Large intestine (tissue), 3 donors: ENCODE data around the gene MPG. TPM values are rescaled to one million over a fixed set of nuclear protein-coding genes. Genes with fewer than 3 reads are reported as not detected.

Experiments
- DNase-seq, 2 donors: peaks; one replicate each; pipeline versions ENCODE4 v3.0.0 to v3.0.0-alpha.2; 2013
- H3K27ac ChIP-seq: one replicate; pipeline ENCODE4 v1.5.1; 2013; ENCODE audit warnings: low read length
- H3K27me3 ChIP-seq: 2 replicates; pipeline ENCODE4 v1.6.1; 2013; ENCODE audit warnings: low read length; ENCODE audit not compliant: control insufficient read depth, insufficient read depth
- H3K36me3 ChIP-seq: 2 replicates; pipeline ENCODE4 v1.6.1; 2013; ENCODE audit warnings: low read length; ENCODE audit not compliant: control insufficient read depth, insufficient read depth
- H3K4me1 ChIP-seq: one replicate; pipeline ENCODE4 v1.6.1; 2013; ENCODE audit warnings: low read length; ENCODE audit not compliant: control insufficient read depth, insufficient read depth
- H3K4me3 ChIP-seq: one replicate; pipeline ENCODE4 v1.5.1; 2013; ENCODE audit warnings: low read length
- H3K9me3 ChIP-seq: one replicate; pipeline ENCODE4 v1.6.1; 2013; ENCODE audit warnings: mild to moderate bottlenecking, low read depth, low read length, moderate library complexity; ENCODE audit not compliant: control insufficient read depth
- WGBS: methylation state at CpG from one replicate; pipeline ENCODE4 v1.1.5; 2013; ENCODE audit warnings: low lambda C conversion rate; ENCODE audit not compliant: insufficient coverage; 5-methylcytosine and 5-hydroxymethylcytosine counted together
- polyA plus RNA-seq: library from polyadenylated mRNA; unstranded; fragments of 120-200 nt; gene quantifications from one replicate; pipeline ENCODE4 v1.2.1, GENCODE V29; 2013

Gene MPG
- polyA plus RNA-seq, 1 donor = 31.2 TPM

DNA sequence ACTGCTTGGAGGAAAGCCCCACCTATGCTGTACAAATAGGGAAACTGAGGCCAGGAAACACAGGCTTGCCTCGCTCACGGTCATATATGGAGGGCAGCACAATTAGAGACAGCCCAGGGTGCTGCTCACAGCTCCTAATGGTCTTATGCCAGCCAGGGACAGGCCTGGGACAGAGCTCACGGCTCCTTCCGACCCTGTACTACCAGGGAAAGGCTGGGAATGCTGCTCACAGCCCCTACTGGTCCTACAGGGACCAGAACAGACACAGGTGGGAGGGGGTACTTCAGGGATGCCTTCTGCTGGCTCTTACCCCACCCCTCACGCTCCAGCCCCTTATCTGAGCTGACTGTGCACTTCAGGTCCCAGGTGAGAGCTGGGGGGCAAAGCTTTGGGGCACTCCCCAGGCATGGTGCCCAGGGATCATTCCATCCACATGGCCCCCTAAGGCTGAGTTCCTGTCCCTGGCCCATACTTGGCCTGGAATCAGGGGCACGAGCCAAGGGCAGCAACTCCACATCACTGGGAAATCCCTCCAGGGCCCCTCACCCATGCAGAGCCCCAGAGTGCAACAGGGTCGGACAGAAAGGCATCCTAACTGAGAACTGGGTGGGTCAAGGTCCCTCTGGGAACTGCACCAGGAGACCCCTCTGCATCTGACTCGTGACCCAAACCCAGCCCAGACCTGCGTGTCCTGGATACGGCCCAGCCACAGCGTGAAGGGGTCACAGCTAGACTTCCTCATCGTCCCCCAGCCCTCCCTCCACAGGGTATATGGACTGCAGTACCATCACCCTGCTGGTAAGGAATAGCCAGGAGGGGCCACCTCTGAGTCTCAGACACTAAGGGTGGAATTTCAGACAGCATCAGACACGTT, 11.5 kb upstream of the MPG start:
- Histone ChIP-seq H3K27ac (no peak overlapping the region), H3K4me1 (peaks cover 8% of the 10 kb centered on the region), H3K4me3 (no peak overlapping the region), H3K9me3 (no peaks in the 10 kb centered on the region), H3K27me3 (no peaks in the 10 kb centered on the region), H3K36me3 (peaks cover 24% of the 10 kb centered on the region)
- no peak for DNase-seq
- WGBS = no CpG with 5 or more reads among the region's 13 CpGs

DNA sequence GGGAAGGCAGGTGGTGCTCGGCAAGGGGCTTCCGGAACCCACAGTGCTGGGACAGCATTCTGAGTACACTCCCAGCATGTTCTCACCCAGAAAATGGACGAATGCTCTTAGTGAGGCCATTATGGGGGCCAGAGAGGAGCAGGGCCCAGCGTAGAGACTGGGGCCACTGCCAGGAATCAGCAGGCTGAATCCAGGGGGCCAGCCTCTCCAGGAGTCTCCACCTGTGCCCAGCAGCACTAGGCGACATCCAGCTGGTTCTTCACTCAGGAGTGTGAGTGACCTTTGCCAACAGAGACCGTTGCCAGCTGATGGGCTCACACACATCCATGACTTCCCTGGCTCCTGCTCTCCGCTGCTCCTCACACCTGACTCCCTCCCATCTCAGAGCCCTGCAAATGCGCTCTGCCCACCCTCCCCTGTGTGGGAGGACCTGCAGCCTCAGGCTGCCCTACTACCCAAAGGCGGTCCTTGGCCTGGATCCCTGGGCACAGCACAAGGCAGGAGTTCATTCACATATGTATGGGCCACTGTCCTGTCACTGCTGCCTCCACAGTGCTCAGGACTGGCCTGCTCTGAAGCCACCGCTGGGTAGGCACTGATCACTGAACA, 10.7 kb upstream of the MPG start:
- Histone ChIP-seq H3K36me3 (peaks cover 20% of the 10 kb centered on the region), H3K9me3 (no peaks in the 10 kb centered on the region), H3K27ac (no peak overlapping the region), H3K4me3 (no peak overlapping the region), H3K4me1 (peaks cover 10% of the 10 kb centered on the region), H3K27me3 (no peaks in the 10 kb centered on the region)
- WGBS = no CpG with 5 or more reads among the region's 10 CpGs
- DNase-seq = no peak

DNA sequence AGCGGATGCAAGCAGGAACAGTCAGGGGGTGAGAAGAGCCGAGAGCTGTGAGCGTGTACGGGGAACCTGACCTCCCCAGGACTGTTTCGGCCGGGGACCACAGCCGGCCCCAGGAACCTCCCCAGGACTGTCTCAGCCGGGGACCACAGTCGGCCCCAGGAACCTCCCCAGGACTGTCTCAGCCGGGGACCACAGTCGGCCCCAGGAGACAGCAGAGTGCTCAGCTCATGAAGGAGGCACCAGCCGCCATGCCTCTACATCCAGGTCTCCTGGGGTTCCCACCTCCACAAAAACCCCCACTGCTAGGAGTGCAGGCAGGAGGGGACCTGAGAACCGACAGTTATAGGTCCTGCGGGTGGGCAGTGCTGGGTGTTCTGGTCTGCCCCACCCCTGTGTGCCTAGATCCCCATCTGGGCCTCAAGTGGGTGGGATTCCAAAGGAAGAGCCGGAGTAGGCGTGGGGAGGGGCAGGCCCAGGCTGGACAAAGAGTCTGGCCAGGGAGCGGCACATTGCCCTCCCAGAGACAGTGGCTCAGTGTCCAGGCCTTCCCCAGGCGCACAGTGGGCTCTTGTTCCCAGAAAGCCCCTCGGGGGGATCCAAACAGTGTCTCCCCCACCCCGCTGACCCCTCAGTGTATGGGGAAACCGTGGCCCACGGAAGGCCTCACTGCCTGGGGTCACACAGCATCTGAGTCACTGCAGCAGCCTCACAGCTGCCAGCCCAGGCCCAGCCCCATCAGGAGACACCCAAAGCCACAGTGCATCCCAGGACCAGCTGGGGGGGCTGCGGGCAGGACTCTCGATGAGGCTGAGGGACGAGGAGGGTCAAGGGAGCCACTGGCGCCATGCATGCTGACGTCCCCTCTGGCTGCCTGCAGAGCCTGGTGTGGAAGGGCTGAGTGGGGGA, 9.9 kb upstream of the MPG start:
- H3K9me3 ChIP-seq = peaks cover 2% of the 10 kb centered on the region
- H3K27me3 ChIP-seq = no peaks in the 10 kb centered on the region
- WGBS = no CpG with 5 or more reads among the region's 27 CpGs
- no peak overlapping the region for H3K27ac ChIP-seq
- no peak overlapping the region for H3K4me3 ChIP-seq
- peaks cover 16% of the 10 kb centered on the region for H3K36me3 ChIP-seq
- DNase-seq = no peak
- peaks cover 15% of the 10 kb centered on the region for H3K4me1 ChIP-seq

DNA sequence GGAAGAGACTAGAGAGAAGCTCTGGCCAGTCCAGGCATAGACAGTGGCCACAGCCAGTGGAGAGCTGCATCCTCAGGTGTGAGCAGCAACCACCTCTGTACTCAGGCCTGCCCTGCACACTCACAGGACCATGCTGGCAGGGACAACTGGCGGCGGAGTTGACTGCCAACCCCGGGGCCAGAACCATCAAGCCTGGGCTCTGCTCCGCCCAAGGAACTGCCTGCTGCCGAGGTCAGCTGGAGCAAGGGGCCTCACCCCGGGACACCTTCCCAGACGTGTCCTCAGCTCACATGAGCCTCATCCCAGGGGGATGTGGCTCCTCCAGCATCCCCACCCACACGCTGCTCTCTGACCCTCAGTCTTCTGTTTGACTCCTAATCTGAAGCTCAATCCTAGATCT, 8.8 kb upstream of the MPG start:
- Histone ChIP-seq H3K9me3 (peaks cover 2% of the 10 kb centered on the region), H3K4me1 (peaks cover 15% of the 10 kb centered on the region), H3K27ac (no peak overlapping the region), H3K36me3 (peaks cover 6% of the 10 kb centered on the region), H3K27me3 (peaks cover 3% of the 10 kb centered on the region), H3K4me3 (no peak overlapping the region)
- WGBS = no CpG with 5 or more reads among the region's 8 CpGs
- DNase-seq = no peak

DNA sequence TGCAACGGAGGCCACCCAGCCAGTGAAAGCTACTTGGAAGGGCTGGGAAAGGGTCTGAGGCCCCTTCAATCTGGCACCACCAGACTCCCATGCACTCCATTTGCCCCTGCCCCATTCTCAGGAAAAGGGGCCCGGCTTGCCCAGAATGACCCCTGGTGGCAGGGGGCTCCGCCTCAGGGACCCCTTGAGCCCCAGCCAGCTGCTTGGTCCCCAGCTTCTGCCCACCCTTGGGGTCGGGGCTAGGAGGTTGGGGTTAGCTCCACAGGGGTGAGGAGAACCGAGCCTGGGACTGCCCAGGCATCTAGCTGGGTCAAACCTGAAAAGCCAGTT, 6.8 kb upstream of the MPG start:
- H3K36me3 ChIP-seq = no peaks in the 10 kb centered on the region
- peaks cover 18% of the 10 kb centered on the region for H3K4me1 ChIP-seq
- peak overlapping the region; percentile 77 for H3K27ac ChIP-seq
- peak overlapping the region; percentile 70 for H3K4me3 ChIP-seq
- no peak for DNase-seq
- H3K27me3 ChIP-seq = peaks cover 3% of the 10 kb centered on the region
- WGBS = no CpG with 5 or more reads among the region's 5 CpGs
- H3K9me3 ChIP-seq = peaks cover 2% of the 10 kb centered on the region

DNA sequence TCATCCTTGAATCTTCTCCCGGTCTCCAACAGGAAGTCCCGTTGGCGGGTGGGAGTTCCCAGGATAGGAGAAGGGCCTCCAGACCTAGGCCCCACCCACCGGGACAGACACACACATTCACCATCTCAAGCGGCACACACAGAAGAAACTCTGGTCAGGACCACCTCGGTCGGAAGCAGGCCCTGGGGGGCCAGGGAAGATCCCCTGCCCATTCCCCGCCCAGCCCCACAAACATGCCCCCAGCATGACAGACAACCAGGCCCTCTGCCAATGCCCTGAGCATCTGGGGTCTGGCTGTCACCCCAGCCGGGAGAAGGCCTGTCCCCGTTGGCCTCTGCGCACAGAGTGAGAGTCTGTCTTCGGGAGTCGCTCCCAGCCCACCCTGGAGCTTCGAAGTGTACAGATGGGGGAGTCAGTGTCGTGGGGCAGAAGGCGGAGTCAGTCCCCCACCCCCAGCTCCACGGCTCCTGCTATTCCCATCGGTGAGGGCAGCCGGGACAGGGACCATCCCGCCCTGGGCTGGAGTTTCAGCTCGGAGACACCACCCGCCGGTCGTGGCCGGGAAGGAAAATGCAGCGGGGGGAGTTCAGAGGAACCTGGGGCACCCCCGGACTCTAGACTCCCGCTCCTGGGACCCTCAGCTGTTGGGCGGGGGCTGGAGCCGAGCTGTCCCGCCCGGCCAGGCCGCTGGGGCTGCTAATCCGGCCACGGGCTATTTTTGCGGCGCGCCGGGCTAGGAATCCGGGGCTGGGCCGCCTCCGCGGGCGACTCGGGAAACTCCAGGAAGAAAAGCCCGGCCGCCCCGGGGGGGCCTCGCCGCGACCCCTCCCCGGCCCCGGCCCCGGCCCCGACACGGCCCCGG, 6.3 kb upstream of the MPG start:
- Histone ChIP-seq H3K27me3 (peaks cover 3% of the 10 kb centered on the region), H3K9me3 (peaks cover 2% of the 10 kb centered on the region), H3K4me3 (peak overlapping the region; percentile 70), H3K27ac (peak overlapping the region; percentile 77), H3K36me3 (no peaks in the 10 kb centered on the region), H3K4me1 (peaks cover 24% of the 10 kb centered on the region)
- WGBS = no CpG with 5 or more reads among the region's 57 CpGs
- DNase-seq = peak; percentile 84 to 86

DNA sequence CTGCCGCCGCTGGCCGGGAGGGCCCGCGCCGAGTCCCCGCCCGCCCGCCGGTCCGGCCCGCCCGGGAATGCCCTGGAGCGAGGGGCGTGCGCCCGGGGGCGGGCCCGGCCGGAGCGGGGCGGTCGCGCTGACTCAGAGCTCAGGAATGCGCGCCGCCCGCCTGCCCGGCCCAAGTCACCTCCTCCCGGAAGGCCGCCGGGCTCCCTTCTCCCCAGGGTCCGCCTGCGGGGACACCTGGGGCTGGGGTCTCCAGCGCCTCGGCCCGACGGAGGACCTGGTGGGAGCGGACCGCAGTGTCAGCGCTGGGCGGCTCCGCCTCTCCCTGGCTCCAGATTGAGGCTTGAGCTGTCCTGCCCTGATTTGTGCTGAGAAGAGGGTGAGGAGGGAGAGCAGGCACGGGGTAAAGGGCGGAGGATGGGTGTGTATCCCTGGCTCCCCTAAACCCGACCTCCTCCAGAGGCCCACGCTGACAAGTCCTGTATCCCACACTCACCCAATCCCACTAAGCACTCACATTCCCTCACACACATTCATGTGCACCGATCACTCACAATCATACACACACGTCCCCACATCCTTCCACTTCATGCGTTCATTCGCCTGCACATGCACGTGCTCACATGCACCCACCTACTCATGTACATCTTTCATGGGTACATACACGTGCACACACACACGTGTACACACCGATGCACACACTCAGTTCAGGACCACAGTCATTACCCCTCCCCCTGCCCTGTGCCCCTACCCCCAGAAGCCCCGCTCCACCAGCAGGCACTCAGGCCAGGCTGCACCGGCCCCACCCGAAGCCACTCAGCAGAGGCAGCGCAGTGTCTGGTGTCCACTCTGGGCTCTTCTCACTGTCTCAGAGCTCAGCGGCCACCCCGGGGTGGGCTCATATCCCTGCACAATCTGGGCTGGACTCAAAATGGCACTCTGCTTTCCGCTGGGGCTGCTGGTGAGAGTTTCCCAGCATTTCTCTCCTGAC, 5.2 kb upstream of the MPG start, which contains the start of gene RHBDF1:
Gene RHBDF1 (minus strand): TSS at position 71 of the 988 bp plus-strand sequence. CDS start 7,616 bp downstream, outside the sequence.
- Histone ChIP-seq H3K27me3 (peaks cover 3% of the 10 kb centered on the region), H3K36me3 (no peaks in the 10 kb centered on the region), H3K9me3 (peaks cover 2% of the 10 kb centered on the region), H3K4me3 (peak within 1 kb of the TSS; percentile 70), H3K27ac (peak within 1 kb of the TSS; percentile 77), H3K4me1 (peaks cover 31% of the 10 kb centered on the region)
- no CpG with 5 or more reads among the region's 62 CpGs for WGBS
- peak; percentile 71 to 74 for DNase-seq

DNA sequence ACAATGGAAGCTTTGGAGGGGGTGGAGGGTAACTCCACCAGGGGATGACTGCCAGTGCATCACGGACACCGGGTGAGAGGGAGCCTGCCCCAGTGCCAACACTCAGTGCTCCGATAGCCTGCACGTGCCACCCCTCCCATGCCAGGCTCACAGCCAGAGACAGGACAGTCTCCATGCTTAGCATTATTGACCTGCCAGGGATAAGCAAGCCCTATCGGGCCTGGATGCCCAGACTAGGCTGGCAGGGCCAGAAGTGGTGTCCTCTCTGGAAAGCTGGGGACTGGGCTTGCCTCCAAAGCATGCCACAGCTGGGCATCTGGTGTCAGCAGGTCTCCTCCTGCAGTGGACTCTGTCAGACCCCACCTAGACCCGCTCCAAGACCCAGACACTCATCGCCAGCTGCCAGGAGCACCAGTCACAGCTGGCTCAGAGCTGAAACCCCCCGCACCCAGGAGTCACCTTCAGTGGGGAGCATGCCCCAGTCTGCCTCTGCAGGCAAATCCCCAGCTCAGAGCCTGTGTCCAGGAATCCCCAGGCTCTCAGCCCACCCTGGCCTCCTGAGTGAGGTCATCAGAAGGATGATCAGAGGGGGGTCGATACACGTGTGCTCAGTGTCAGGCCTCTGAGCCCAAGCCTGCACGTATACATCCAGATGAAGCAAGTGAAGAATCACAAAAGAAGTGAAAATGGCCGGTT, 3.8 kb upstream of the MPG start:
- WGBS = no CpG with 5 or more reads among the region's 12 CpGs
- H3K27me3 ChIP-seq = peaks cover 3% of the 10 kb centered on the region
- H3K4me1 ChIP-seq = peaks cover 37% of the 10 kb centered on the region

More for the DNA sequence above, 3.8 kb upstream of the MPG start:
- Histone ChIP-seq H3K27ac (no peak overlapping the region), H3K9me3 (peaks cover 2% of the 10 kb centered on the region), H3K36me3 (no peaks in the 10 kb centered on the region), H3K4me3 (no peak overlapping the region)
- DNase-seq = no peak
